ENCODE measurements around the gene PARS2.

PARS2 gene

DNA sequence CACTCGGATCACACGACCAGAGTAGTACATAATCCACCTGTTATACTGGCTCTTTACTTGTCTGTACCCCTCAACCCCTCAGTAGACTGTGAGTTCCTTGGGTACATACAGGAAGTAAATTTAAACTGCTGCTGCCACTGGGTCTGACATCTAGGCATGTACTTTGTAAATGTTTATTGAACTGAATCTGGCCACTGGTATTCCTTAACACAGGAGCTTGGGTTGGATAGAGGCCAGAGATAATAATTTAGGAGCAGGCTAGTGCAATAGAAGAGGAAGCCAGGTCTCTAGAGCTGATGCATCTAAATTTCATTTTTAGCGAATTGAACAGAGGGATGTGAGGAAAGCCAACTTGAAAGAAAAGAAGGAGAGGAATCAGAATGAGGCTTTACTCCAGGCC, 36.3 kb downstream of the PARS2 start:
- no peak for DNase-seq (ENCODE audit: low spot score)

DNA sequence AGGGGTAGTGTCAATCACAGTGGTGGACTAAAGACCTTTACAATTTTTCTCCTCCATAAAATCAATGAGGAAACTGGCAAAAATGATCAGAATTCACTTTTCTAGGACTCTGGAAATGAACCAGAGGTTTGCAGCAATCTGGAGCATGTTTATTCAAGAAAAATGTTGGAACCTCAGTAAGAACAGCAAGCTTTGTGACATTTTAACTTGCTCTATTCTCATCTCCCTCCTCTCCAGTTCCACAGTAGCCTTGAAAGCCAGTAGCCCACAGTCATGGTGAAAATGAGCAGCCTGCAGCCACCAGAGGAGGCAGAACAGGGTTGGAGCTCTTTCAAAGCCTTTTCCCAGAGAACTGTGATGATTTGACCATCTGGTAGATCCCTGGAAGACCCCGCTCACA, 39.6 kb downstream of the PARS2 start:
- no peak for DNase-seq (ENCODE audit: low spot score)

GRCh38 chr1:54723985-54724384, 40.3 kb downstream of the PARS2 start:
- DNase-seq (ENCODE audit: low spot score), result no peak

- no peak for DNase-seq (ENCODE audit: low spot score)
Observed at GRCh38 chr1:54721719-54722118, 42.6 kb downstream of the PARS2 start.

GRCh38 chr1:54716299-54717047, 47.9 kb downstream of the PARS2 start:
- DNase-seq (ENCODE audit: low spot score), result no peak

GRCh38 chr1:54715493-54716298, 48.6 kb downstream of the PARS2 start, which contains the start of gene TTC4:
Gene TTC4, plus strand, starts transcription at chr1:54715861. Its CDS starts 48 bp downstream, at chr1:54715909.
- peak; percentile 66 for DNase-seq (ENCODE audit: low spot score)

GRCh38 chr1:54714881-54715492, 49.3 kb downstream of the PARS2 start:
- DNase-seq (ENCODE audit: low spot score), result no peak

GRCh38 chr1:54711536-54711935, 52.8 kb downstream of the PARS2 start:
- DNase-seq (ENCODE audit: low spot score), result no peak

DNA sequence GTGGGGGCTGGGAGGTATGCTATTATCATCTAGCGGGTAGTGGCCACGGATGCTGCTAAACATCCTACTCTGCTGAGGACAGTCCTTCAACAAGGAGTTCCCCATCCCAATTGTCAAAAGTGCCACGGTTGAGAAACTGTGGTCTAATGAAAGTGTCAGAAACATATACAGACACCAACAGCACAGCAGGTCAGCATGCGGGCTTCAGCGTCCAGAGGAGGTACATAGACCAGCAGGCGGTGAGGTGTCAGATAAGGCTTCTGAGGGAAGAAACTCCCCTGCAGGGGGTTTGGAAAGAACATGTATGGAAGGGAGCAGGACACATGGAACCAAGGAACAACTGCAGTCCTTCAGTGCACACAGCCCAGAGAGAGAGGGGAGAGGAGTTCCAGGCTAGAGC, 53.5 kb downstream of the PARS2 start:
- DNase-seq (ENCODE audit: low spot score), result no peak

GRCh38 chr1:54710434-54710833, 53.9 kb downstream of the PARS2 start:
- DNase-seq (ENCODE audit: low spot score), result no peak

- DNase-seq (ENCODE audit: low spot score), result no peak
Observed at GRCh38 chr1:54709547-54710292, 54.6 kb downstream of the PARS2 start.

- no peak for DNase-seq (ENCODE audit: low spot score)
Observed at GRCh38 chr1:54708385-54708784, 55.9 kb downstream of the PARS2 start.
